H1 (cell line): ENCODE measurements around the gene SCN4A. TPM values are rescaled to one million over a fixed set of nuclear protein-coding genes. Genes with fewer than 3 reads are reported as not detected.
A peak's percentile ranks its signal among the peaks of the same experiment; 100 is the strongest.

Experiments
- CTCF ChIA-PET: fragments of 300-600 bp; sonication (Branson Sonifier 250); formaldehyde crosslinking; loops from one replicate; lab custom pipeline; 2021; ENCODE audit not compliant: partially characterized antibody; lab: Charles Lee
- POLR2A ChIA-PET: fragments of 300-600 bp; sonication (Branson Sonifier 250); formaldehyde crosslinking; loops from one replicate; lab custom pipeline; 2021; ENCODE audit warnings: inconsistent platforms; ENCODE audit not compliant: partially characterized antibody; lab: Charles Lee
- DNase-seq, 2 experiments: peaks; one replicate each; pipeline versions ENCODE4 v3.0.0 to v3.0.0-alpha.2; 2010 to 2022; ENCODE audit warnings: low spot score in 2 of 2, low read depth in 1 of 2, mixed read lengths in 1 of 2
- FAIRE-seq: peaks from 2 replicates; lab custom pipeline; 2011; peaks lifted over from hg19 to GRCh38; lab: Jason Lieb, UNC
- H2AFZ ChIP-seq: 2 replicates; pipeline ENCODE4 v1.8.1; 2012; ENCODE audit warnings: low read length, inconsistent platforms
- H2AK5ac ChIP-seq: 2 replicates; pipeline ENCODE4 v1.6.1; 2013; ENCODE audit warnings: low read depth, low read length
- H2BK120ac ChIP-seq: replicated peaks from 2 replicates; pipeline ENCODE3; 2013; ENCODE audit warnings: low read depth, low read length, inconsistent platforms
- H2BK12ac ChIP-seq: 2 replicates; pipeline ENCODE4 v1.6.1; 2013; ENCODE audit warnings: low read depth, low read length
- H2BK15ac ChIP-seq: 2 replicates; pipeline ENCODE4 v1.6.1; 2013; ENCODE audit warnings: low read length
- H2BK20ac ChIP-seq: 2 replicates; pipeline ENCODE4 v1.6.1; 2013; ENCODE audit warnings: low read length
- H2BK5ac ChIP-seq: 2 replicates; pipeline ENCODE4 v1.6.1; 2013; ENCODE audit warnings: low read depth, low read length
- H3K14ac ChIP-seq: 2 replicates; pipeline ENCODE4 v1.6.1; 2013; ENCODE audit warnings: inconsistent platforms; ENCODE audit not compliant: insufficient read length
- H3K18ac ChIP-seq: 2 replicates; pipeline ENCODE4 v1.6.1; 2013; ENCODE audit warnings: low read length; ENCODE audit errors: extremely low read depth
- H3K23ac ChIP-seq: 2 replicates; pipeline ENCODE4 v1.6.1; 2013; ENCODE audit warnings: inconsistent platforms; ENCODE audit not compliant: insufficient read length
- H3K23me2 ChIP-seq: 2 replicates; pipeline ENCODE4 v1.6.1; 2013; ENCODE audit warnings: low read depth, low read length
- H3K27ac ChIP-seq: 2 replicates; pipeline ENCODE4 v1.6.1; 2011; ENCODE audit warnings: low read depth, low read length, inconsistent platforms
- H3K27me3 ChIP-seq, 4 experiments: replicated peaks in 1 of 4; 1 replicate in 1 of 4; 2 replicates in 3 of 4; pipeline versions ENCODE4 v1.6.1 to v1.8.1; 2011 to 2013; ENCODE audit warnings: low read length in 3 of 4, mild to moderate bottlenecking in 3 of 4, inconsistent platforms in 2 of 4, mixed read lengths in 2 of 4, moderate library complexity in 1 of 4; ENCODE audit not compliant: control insufficient read depth in 3 of 4, insufficient read depth in 3 of 4; ENCODE audit errors: extremely low read depth in 1 of 4
- H3K36me3 ChIP-seq, 4 experiments: 2 replicates each; pipeline versions ENCODE4 v1.6.1 to v1.8.1; 2011 to 2013; ENCODE audit warnings: mild to moderate bottlenecking in 4 of 4, low read length in 3 of 4, moderate library complexity in 2 of 4, control low read depth in 1 of 4, inconsistent platforms in 1 of 4; ENCODE audit not compliant: insufficient read depth in 4 of 4, control insufficient read depth in 2 of 4
- H3K4ac ChIP-seq: replicated peaks from 2 replicates; pipeline ENCODE3; 2013; ENCODE audit warnings: low read length, low read depth, mixed read lengths, inconsistent platforms; ENCODE audit not compliant: insufficient read length
- H3K4me1 ChIP-seq, 4 experiments: replicated peaks in 1 of 4; 1 replicate in 1 of 4; 2 replicates in 3 of 4; pipeline versions ENCODE4 v1.6.1 to v1.8.1; 2011 to 2013; ENCODE audit warnings: low read length in 3 of 4, inconsistent platforms in 2 of 4, mixed read lengths in 1 of 4; ENCODE audit not compliant: insufficient read depth in 4 of 4, control insufficient read depth in 3 of 4
- H3K4me2 ChIP-seq, 2 experiments: 2 replicates each; pipeline versions ENCODE4 v1.6.1 to v1.8.1; 2011 to 2013; ENCODE audit warnings: low read depth in 2 of 2, low read length in 2 of 2, control low read depth in 1 of 2, inconsistent platforms in 1 of 2, mild to moderate bottlenecking in 1 of 2; ENCODE audit not compliant: insufficient read depth in 1 of 2
- H3K4me3 ChIP-seq, 4 experiments: fragments of 200-600, 300-600 bp in 1 of 4; sonication (generic), shearing (Covaris generic), sonication (Bioruptor Twin) in 1 of 4; 2 replicates each; pipeline versions ENCODE4 v1.5.1 to v1.8.1; 2011 to 2016; ENCODE audit warnings: low read length in 4 of 4, low read depth in 3 of 4, control low read depth in 2 of 4, inconsistent platforms in 2 of 4, mild to moderate bottlenecking in 2 of 4, mixed read lengths in 1 of 4, moderate library complexity in 1 of 4; ENCODE audit not compliant: insufficient read depth in 2 of 4; ENCODE audit errors: extremely low read depth in 1 of 4
- H3K56ac ChIP-seq: replicated peaks from 2 replicates; pipeline ENCODE3; 2013; ENCODE audit warnings: low read depth, mild to moderate bottlenecking, mixed read lengths, low read length, inconsistent platforms; ENCODE audit not compliant: insufficient read length
- H3K79me1 ChIP-seq: 2 replicates; pipeline ENCODE4 v1.6.1; 2013; ENCODE audit warnings: low read depth, low read length, control low read depth
- H3K79me2 ChIP-seq, 2 experiments: 2 replicates each; pipeline versions ENCODE4 v1.6.1 to v1.8.1; 2012 to 2013; ENCODE audit warnings: low read length in 2 of 2, mild to moderate bottlenecking in 2 of 2, inconsistent platforms in 1 of 2; ENCODE audit not compliant: insufficient read depth in 2 of 2, control insufficient read depth in 1 of 2
- H3K9ac ChIP-seq, 4 experiments: replicated peaks in 1 of 4; 1 replicate in 1 of 4; 2 replicates in 3 of 4; pipeline versions ENCODE4 v1.6.1 to v1.8.1; 2011 to 2013; ENCODE audit warnings: low read depth in 3 of 4, low read length in 3 of 4, control low read depth in 2 of 4, mild to moderate bottlenecking in 2 of 4, moderate library complexity in 2 of 4, inconsistent platforms in 1 of 4; ENCODE audit errors: extremely low read depth in 1 of 4
- H3K9me3 ChIP-seq, 2 experiments: 2 replicates each; pipeline versions ENCODE4 v1.6.1 to v1.8.1; 2012 to 2013; ENCODE audit warnings: mild to moderate bottlenecking in 2 of 2, moderate library complexity in 2 of 2, control low read depth in 1 of 2, inconsistent platforms in 1 of 2, low read depth in 1 of 2, low read length in 1 of 2, mixed read lengths in 1 of 2; ENCODE audit not compliant: insufficient read depth in 2 of 2
- H4K20me1 ChIP-seq, 2 experiments: replicated peaks in 1 of 2; 2 replicates each; pipeline versions ENCODE3 to v1.8.1; 2011 to 2013; ENCODE audit warnings: inconsistent platforms in 2 of 2, low read length in 2 of 2, mild to moderate bottlenecking in 1 of 2; ENCODE audit not compliant: insufficient read depth in 2 of 2, control insufficient read depth in 1 of 2
- H4K5ac ChIP-seq: 2 replicates; pipeline ENCODE4 v1.6.1; 2013; ENCODE audit warnings: low read length, low read depth, mixed read lengths, inconsistent platforms; ENCODE audit not compliant: insufficient read length
- H4K8ac ChIP-seq: 2 replicates; pipeline ENCODE4 v1.8.0; 2013; ENCODE audit warnings: mild to moderate bottlenecking, moderate library complexity, low read length, inconsistent platforms; ENCODE audit not compliant: insufficient read depth; ENCODE audit errors: extremely low read depth
- H4K91ac ChIP-seq: replicated peaks from 2 replicates; pipeline ENCODE3; 2013; ENCODE audit warnings: low read length, mixed read lengths, inconsistent platforms; ENCODE audit not compliant: insufficient read length
- GTF2F1 ChIP-seq: IDR thresholded peaks from 2 replicates; pipeline ENCODE4 v1.6.1; 2012; ENCODE audit warnings: low read depth, low read length, improper control_type of control experiment, borderline replicate concordance
- RAD21 ChIP-seq, 2 experiments: IDR thresholded peaks in 1 of 2; conservative IDR thresholded peaks in 1 of 2; 2 replicates each; pipeline ENCODE4 v1.6.1; 2011; ENCODE audit warnings: low read depth in 2 of 2, low read length in 2 of 2, improper control_type of control experiment in 1 of 2, inconsistent platforms in 1 of 2, mild to moderate bottlenecking in 1 of 2, moderate library complexity in 1 of 2
- SAP30 ChIP-seq: fragments of 300-600 bp; sonication (generic); IDR thresholded peaks from 2 replicates; pipeline ENCODE4 v1.7.1; 2012; ENCODE audit warnings: low read length, moderate library complexity, mild to moderate bottlenecking, inconsistent platforms; ENCODE audit not compliant: insufficient read depth, insufficient replicate concordance
- SP1 ChIP-seq: IDR thresholded peaks from 2 replicates; pipeline ENCODE4 v1.6.1; 2011; ENCODE audit warnings: low read depth, low read length
- TCF12 ChIP-seq: IDR thresholded peaks from 2 replicates; pipeline ENCODE4 v1.6.1; 2011; ENCODE audit warnings: low read depth, mild to moderate bottlenecking, low read length
- WGBS, 2 experiments: shearing (Covaris generic) in 1 of 2; methylation state at CpG; one replicate each; pipeline versions ENCODE4 v1.1.6 to v1.1.7; 2013 to 2015; ENCODE audit warnings: low lambda C conversion rate in 2 of 2, mixed read lengths in 2 of 2, inconsistent platforms in 1 of 2, low coverage in 1 of 2, missing lambda C conversion rate in 1 of 2; ENCODE audit not compliant: insufficient replicate concordance in 2 of 2, insufficient coverage in 1 of 2, insufficient read length in 1 of 2; ENCODE audit errors: extremely low coverage in 1 of 2, missing lambda C conversion rate in 1 of 2; 5-methylcytosine and 5-hydroxymethylcytosine counted together
- polyA plus RNA-seq, 7 experiments: library from polyadenylated mRNA; depleted of rRNA in 3 of 7; stranded (reverse) in 5 of 7; unstranded in 2 of 7; fragments of >200 nt in 5 of 7; fragments of 200-250 nt in 2 of 7; gene quantifications; 1 replicate in 5 of 7; 2 replicates in 1 of 7; 4 replicates in 1 of 7; pipeline versions ENCODE4 v1.2.1 to v1.2.3, GENCODE V29; 2011 to 2013; ENCODE audit warnings: missing spikeins in 2 of 7, mixed read lengths in 2 of 7
- total RNA-seq: library from RNA; stranded (reverse); fragmentation: NEBNext Ultra II Directional; extraction: Animal tissue kit (Norgen Biotek cat#: 25700); gene quantifications from 2 replicates; pipeline ENCODE4 v1.2.1, GENCODE V29; 2021
- TF ChIP-seq, protein P1 (sequence below): IDR thresholded peaks from 2 replicates; pipeline ENCODE4 v1.6.1; 2012; ENCODE audit warnings: low read length, inconsistent platforms
- TF ChIP-seq, protein P2 (sequence below), 3 experiments: IDR thresholded peaks; 1 replicate in 2 of 3; 2 replicates in 1 of 3; pipeline versions ENCODE4 v1.5.1 to v1.6.1; 2011; ENCODE audit warnings: low read length in 3 of 3, mild to moderate bottlenecking in 3 of 3, inconsistent platforms in 2 of 3, low read depth in 1 of 3, moderate library complexity in 1 of 3; ENCODE audit not compliant: insufficient read depth in 1 of 3; ENCODE audit errors: control extremely low read depth in 1 of 3

The SCN4A gene
- total and polyA plus RNA-seq, 2 of the 8 experiments (the other 6 are each of a cell fraction or from before 2014, with no cell fraction given), result 5.0 to 8.5 TPM

DNA sequence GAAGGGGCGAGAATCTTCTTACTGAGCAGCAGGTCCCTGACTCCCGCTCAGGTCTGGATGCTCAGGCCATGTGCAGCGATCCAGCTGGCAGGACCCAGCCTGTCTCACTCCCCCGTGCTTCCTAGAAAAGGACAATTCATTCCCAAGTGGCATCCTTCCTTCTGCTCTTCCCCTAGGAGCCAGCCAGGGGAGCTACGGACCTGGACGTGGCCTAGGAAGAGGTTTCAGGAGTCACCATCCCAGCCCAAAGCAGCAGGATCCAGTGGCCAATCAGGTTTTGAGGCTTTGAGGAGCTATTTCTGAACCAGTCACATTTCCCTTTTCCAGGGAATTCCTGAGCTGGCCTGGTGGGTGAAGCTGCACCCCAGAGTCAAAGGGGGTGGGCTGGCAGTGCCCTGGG is 32.8 kb downstream of the SCN4A start:
- Histone ChIP-seq H2BK5ac (no peak overlapping the region), H3K14ac (no peak overlapping the region)
- TF ChIP-seq, protein P1, sequence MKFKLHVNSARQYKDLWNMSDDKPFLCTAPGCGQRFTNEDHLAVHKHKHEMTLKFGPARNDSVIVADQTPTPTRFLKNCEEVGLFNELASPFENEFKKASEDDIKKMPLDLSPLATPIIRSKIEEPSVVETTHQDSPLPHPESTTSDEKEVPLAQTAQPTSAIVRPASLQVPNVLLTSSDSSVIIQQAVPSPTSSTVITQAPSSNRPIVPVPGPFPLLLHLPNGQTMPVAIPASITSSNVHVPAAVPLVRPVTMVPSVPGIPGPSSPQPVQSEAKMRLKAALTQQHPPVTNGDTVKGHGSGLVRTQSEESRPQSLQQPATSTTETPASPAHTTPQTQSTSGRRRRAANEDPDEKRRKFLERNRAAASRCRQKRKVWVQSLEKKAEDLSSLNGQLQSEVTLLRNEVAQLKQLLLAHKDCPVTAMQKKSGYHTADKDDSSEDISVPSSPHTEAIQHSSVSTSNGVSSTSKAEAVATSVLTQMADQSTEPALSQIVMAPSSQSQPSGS, result no peak
- TF ChIP-seq SAP30 (no peak), TCF12 (no peak), SP1 (no peak), GTF2F1 (no peak), RAD21 (IDR thresholded peaks at IDR 0.05 in 1 of 2, conservative IDR thresholded peaks at IDR 0.05 in 1 of 2; ENCODE audit: low read depth in 2 of 2, low read length in 2 of 2) (0 out of 4 replicates have a peak, but pooled peaks of 1 of the 2 experiments have one; percentile 3)
- TF ChIP-seq, protein P2, sequence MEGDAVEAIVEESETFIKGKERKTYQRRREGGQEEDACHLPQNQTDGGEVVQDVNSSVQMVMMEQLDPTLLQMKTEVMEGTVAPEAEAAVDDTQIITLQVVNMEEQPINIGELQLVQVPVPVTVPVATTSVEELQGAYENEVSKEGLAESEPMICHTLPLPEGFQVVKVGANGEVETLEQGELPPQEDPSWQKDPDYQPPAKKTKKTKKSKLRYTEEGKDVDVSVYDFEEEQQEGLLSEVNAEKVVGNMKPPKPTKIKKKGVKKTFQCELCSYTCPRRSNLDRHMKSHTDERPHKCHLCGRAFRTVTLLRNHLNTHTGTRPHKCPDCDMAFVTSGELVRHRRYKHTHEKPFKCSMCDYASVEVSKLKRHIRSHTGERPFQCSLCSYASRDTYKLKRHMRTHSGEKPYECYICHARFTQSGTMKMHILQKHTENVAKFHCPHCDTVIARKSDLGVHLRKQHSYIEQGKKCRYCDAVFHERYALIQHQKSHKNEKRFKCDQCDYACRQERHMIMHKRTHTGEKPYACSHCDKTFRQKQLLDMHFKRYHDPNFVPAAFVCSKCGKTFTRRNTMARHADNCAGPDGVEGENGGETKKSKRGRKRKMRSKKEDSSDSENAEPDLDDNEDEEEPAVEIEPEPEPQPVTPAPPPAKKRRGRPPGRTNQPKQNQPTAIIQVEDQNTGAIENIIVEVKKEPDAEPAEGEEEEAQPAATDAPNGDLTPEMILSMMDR (IDR thresholded peaks at IDR 0.05; ENCODE audit: control extremely low read depth in 1 of 3, insufficient read depth in 1 of 3, low read depth in 1 of 3, low read length in 3 of 3), result peak in 2 of 3 experiments; percentile 8 to 31; a peak in 2 of 4 replicates
- TF ChIP-seq, all 59 proteins: peak for 2
- peaks cover 0 to 5% of the 10 kb centered on the region in 2 experiments for H4K20me1 ChIP-seq
- H2BK120ac ChIP-seq, result no peak overlapping the region
- no peak overlapping the region for H2BK15ac ChIP-seq
- H3K23me2 ChIP-seq, result no peaks in the 10 kb centered on the region
- H3K27me3 ChIP-seq, result no peaks in the 10 kb centered on the region
- no peak overlapping the region for H3K56ac ChIP-seq
- peaks cover 0 to 21% (median 1%) of the 10 kb centered on the region in 4 experiments; a peak in 4 of 8 replicates for H3K36me3 ChIP-seq
- H3K4me2 ChIP-seq, result no peak overlapping the region
- FAIRE-seq, result no peak
- no peak overlapping the region for H2BK12ac ChIP-seq
- ChIA-PET POLR2A (interaction anchor here (0.7 to 1.6 kb wide), 4 partner anchors 10 to 195 kb away, joined by 3 to 8 read pairs (median 3); no protein-coding TSS in a partner anchor), CTCF (interaction anchor here (0.7 to 6.1 kb wide), 20 partner anchors 8 to 114 kb away, joined by 3 to 64 read pairs (median 5); partner anchors contain the start of genes CD79B, CSHL1 and GH1)
- no peak overlapping the region for H3K9ac ChIP-seq
- H3K23ac ChIP-seq, result no peak overlapping the region
- no peak for DNase-seq
- no peak overlapping the region for H3K18ac ChIP-seq
- peak overlapping the region; percentile 57; the same call in 1 of the 2 replicates for H4K8ac ChIP-seq
- no peaks in the 10 kb centered on the region for H3K79me2 ChIP-seq
- H4K91ac ChIP-seq, result no peak overlapping the region
- no peak overlapping the region for H3K4me3 ChIP-seq
- H2AFZ ChIP-seq, result no peak overlapping the region
- no peak overlapping the region for H4K5ac ChIP-seq
- H2AK5ac ChIP-seq, result no peak overlapping the region
- H3K9me3 ChIP-seq, result no peaks in the 10 kb centered on the region
- H3K27ac ChIP-seq, result no peak overlapping the region
- peaks cover 0 to 2% (median 0%) of the 10 kb centered on the region in 4 experiments; a peak in 2 of 7 replicates for H3K4me1 ChIP-seq
- 89% methylated on average over 6 of the region's 6 CpGs; no CpG with 5 or more reads in 1 of the 2 experiments for WGBS, 2 experiments
- H3K79me1 ChIP-seq, result no peaks in the 10 kb centered on the region
- no peak overlapping the region for H2BK20ac ChIP-seq
- no peak overlapping the region for H3K4ac ChIP-seq
